GM10266 (cell line): ENCODE results near the gene ECSIT.
A peak's percentile ranks its signal among the peaks of the same experiment; 100 is the strongest.
"Not testable (repeated sequence)": the region's sequence is repeated elsewhere in the genome, so short reads cannot be mapped to it uniquely, and the experiment has no call there.

Experiments
- DNase-seq: peaks from one replicate; pipeline ENCODE4 v3.0.0; 2012; ENCODE audit errors: extremely low spot score
- CTCF ChIP-seq: IDR thresholded peaks from 2 replicates; pipeline ENCODE4 v1.5.1; 2012; ENCODE audit warnings: mild to moderate bottlenecking, low read depth; ENCODE audit not compliant: control insufficient read depth, insufficient read depth; ENCODE audit errors: missing control alignments

The ECSIT gene

GRCh38 chr19:11479898-11480714 is 48.8 kb downstream of the ECSIT start:
- no peak for DNase-seq
- no peak for TF ChIP-seq CTCF

DNA sequence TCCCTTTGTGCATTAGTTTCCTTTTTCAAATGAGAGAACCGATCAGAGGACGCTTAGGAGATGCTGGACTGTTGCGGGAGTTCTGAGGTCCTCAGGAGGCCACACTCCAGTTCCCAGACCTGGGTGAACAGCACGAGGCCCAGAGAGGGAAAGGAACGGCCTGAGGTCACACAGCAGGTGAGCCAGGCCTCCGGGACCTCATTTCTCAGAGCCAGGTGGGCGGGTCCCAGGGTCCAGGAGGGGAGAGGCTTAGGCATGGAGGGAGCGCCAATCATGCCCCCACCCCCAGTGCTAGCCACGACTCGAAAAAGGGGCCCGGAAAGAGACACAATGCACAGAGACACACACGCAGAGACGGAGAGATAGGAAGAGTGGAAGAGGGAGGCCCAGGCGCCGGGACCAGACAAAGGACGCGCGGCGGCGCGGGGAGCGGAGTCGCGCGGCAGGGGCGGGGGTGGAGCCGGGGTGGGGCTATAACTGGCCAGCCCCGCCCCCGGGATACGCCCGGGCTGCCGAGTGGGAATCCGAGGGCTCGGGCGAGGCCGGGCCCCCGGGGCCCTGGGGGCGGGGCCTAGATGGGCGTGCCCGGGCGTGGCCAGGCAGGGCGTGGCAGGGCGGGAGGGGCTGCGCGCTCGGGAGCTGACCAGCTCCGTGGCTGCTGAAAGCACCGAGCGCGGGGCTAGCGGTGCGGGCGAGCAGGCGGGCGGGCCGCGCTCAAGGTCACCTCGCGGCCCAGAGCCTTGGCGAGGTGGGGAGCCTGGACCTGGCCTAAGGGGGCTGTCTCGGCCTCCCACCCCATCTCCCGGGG is 49.6 kb downstream of the ECSIT start:
- peak; percentile 66 for DNase-seq
- TF ChIP-seq CTCF = no peak

DNA sequence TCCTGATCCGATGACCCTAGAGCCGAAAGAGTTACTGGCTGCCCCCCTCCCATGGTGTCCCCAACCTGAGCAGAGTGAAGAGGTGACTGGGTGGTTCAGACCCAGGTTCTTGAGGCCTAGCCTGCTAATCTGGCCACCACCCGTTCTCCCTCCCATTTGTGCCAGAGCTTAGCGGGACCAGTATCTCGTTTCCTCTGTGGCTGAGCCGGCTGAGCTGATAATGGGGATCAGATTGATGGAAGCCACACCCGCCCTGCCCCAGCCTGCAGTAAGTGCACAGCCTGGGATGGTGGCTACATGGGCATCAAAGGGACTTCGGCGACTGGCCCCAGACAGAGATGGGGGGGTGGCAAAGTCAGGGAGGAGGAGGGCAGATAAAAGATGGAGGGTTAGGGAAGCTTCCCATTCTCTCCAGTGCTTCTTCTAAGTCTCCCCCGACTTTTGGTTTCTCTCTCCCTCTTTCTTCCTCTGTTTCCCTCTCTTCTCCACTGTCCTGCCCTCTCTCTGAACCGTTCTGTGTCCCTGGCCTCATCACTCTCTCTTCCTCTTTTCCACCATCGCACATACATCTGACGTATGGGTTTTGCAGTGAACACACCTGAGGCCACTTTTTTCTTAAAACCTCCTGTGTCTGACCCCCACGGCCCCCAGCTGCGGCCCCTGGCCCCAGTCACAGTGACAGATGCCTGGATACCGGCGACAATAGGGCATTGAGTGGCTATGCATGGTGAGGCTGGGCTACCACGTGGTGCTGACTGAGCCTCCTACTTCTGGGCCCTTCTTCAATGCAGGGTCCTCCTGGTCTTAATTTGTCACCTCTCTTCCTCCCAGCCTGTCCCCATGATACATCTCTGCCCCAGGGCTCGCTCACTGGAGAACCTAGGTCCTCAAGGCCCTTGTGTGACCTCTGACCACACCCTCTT is 50.5 kb downstream of the ECSIT start:
- DNase-seq = no peak
- no peak for TF ChIP-seq CTCF

DNA sequence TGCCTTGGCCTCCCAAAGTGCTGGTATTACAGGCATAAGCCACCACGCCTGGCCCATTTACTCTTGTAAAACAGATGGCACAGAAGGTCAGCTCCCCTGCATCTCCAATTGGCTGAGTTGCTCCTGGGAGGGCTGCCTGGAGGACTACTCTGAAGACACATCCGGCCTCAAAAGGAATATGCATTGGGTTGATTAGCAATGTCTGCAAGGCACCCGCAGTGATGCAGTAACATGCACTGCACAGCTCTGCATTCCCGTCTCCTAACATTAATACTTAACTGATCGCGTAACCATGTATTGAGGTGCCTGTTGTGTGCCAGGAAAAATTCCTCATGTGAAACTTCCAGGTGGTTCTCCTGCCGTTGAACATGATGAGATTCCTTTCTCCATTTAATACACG is 53.1 kb downstream of the ECSIT start:
- DNase-seq = no peak
- TF ChIP-seq CTCF = no peak

DNA sequence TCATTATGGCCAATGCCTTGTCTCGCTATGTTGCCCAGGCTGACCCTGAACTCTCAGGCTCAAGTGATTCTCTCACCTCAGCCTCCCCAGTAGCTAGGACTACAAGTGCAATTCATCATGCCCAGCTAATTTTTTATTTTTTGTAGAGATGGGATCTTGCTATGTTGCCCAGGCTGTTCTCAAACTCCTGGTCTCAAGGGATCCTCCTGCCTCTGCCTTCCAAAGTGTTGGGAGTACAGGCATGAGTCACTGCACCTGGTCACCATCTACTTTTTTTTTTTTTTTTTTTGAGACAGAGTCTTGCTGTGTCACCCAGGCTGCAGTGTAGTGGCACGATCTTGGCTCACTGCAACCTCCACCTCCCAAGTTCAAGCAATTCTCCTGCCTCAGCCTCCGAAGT is 53.6 kb downstream of the ECSIT start:
- not testable (repeated sequence) for DNase-seq

DNA sequence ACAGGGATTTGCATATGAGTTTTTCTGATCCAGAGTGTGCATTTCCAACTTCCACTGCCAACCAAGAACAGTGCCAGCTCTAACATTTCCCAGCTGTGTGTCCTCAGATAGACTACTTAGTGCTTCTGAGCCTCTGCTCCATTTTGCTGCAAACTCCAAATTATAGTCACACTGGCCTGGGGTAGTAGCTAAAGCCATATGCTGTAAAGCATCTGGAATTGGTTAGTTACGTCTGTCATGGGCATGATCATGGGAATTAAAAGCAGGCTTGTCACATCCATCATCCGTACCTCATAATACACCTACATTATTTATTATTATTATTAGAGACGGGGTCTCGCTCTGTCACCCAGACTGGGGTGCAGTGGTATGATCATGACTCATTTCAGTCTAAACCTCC is 55.2 kb downstream of the ECSIT start:
- no peak for DNase-seq
- no peak for TF ChIP-seq CTCF

DNA sequence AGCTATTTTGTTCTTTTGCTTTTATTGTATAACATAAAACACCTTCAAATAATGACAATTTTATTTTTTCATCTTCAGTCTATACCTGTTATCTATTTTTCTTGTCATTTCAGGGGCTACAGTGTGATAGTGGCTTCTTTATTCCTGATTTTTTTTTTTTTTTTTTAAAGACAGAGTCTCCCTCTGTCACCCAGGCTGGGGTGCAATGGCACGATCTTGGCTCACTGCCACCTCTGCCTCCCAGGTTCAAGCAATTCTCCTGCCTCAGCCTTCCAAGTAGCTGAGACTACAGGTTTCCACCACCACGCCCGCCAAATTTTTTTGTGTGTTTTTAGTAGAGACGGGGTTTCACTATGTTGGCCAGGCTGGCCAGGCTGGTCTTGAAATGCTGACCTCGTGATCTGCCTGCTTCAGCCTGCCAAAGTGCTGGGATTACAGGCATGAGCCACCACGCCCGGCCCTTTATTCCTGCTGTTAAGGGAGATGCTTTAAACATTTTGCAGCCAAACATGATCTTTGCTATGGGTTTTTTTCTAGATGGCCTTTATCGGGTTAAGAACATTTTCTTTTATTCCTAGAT is 60.6 kb downstream of the ECSIT start:
- not testable (repeated sequence) for DNase-seq

DNA sequence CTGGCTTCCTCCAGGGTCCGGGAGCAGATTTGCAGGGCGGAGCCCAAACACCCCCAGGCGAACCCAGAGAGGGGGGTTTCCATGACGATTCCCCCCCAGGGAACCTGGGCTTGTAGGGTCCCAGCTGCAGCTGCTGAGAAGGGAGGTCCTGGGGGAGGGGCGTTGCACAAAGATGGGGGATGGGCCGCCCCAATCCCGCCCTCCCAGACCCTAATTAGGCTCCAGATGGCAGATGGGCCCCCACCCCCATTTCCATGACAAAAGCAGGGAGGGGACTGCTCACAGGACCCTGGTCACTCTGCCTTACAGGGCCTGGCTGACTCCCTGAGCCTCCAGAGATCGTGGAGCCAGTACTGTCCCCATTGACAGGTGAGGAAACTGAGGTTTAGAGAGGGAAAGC is 63.3 kb downstream of the ECSIT start:
- TF ChIP-seq CTCF = no peak
- no peak for DNase-seq
